Sigmoid colon (tissue), 7 donors: ENCODE results near the gene CHAT. TPM values are rescaled to one million over a fixed set of nuclear protein-coding genes. Genes with fewer than 3 reads are reported as not detected.
A peak's percentile ranks its signal among the peaks of the same experiment; 100 is the strongest.

Source experiments
- DNase-seq: peaks from one replicate; pipeline ENCODE4 v3.0.0-alpha.2; 2019
- H3K27ac ChIP-seq, 4 donors: fragments of 200-600 bp; sonication (generic); one replicate each; pipeline ENCODE4 v1.5.1; 2016 to 2019; ENCODE audit warnings: mild to moderate bottlenecking in 1 of 4
- H3K27me3 ChIP-seq, 3 donors: fragments of 200-600 bp; sonication (generic); one replicate each; pipeline ENCODE4 v1.5.1; 2019; ENCODE audit warnings: mild to moderate bottlenecking in 1 of 3
- H3K36me3 ChIP-seq, 4 donors: fragments of 200-600 bp; sonication (generic); one replicate each; pipeline ENCODE4 v1.5.1; 2016 to 2019
- H3K4me1 ChIP-seq, 4 donors: fragments of 200-600 bp; sonication (generic); one replicate each; pipeline ENCODE4 v1.5.1; 2017 to 2019
- H3K4me3 ChIP-seq, 4 donors: fragments of 200-600 bp; sonication (generic); one replicate each; pipeline ENCODE4 v1.5.1; 2017 to 2019; ENCODE audit warnings: mild to moderate bottlenecking in 2 of 4, moderate library complexity in 1 of 4
- H3K9me3 ChIP-seq, 4 donors: fragments of 200-600 bp in 3 of 4; sonication (generic) in 3 of 4; one replicate each; pipeline versions ENCODE4 v1.5.1 to v1.6.1; 2013 to 2019
- CTCF ChIP-seq, 4 experiments: fragments of 450-650 bp in 3 of 4; fragments of 200-600 bp in 1 of 4; IDR thresholded peaks; one replicate each; pipeline ENCODE4 v1.5.1; 2016 to 2019; ENCODE audit warnings: antibody characterized with exemption in 4 of 4, mild to moderate bottlenecking in 3 of 4, moderate library complexity in 2 of 4
- EP300 ChIP-seq, 4 donors: sonication (generic); formaldehyde crosslinking; IDR thresholded peaks; one replicate each; pipeline ENCODE4 v1.6.1; 2017; ENCODE audit warnings: antibody characterized with exemption in 4 of 4
- POLR2A ChIP-seq, 2 donors: fragments of 450-650 bp; IDR thresholded peaks; one replicate each; pipeline ENCODE4 v1.6.1; 2016; ENCODE audit warnings: antibody characterized with exemption in 2 of 2, mild to moderate bottlenecking in 2 of 2, moderate library complexity in 2 of 2
- POLR2AphosphoS5 ChIP-seq, 4 donors: sonication (generic); formaldehyde crosslinking; IDR thresholded peaks; one replicate each; pipeline ENCODE4 v1.6.1; 2017; ENCODE audit warnings: antibody characterized with exemption in 4 of 4
- WGBS, 2 donors: extraction: QIAGEN DNeasy Blood & Tissue Kit; methylation state at CpG; one replicate each; pipeline ENCODE4 v1.1.7; 2013; 5-methylcytosine and 5-hydroxymethylcytosine counted together
- intact Hi-C: fragments of 100-400 bp; cut with DNase I; formaldehyde crosslinking; loops from one replicate; pipeline ENCODE4 v1.15.1; 2023
- polyA plus RNA-seq, 3 donors: library from polyadenylated mRNA; stranded (reverse); fragments of 200-250 nt; gene quantifications; one replicate each; pipeline ENCODE4 v1.2.3, GENCODE V29; 2013
- total RNA-seq, 4 donors: library from RNA; depleted of rRNA; stranded (reverse); fragments of >200 nt; gene quantifications; one replicate each; pipeline ENCODE4 v1.1.0, GENCODE V29; 2016
- donor health status: healthy with polysubstance abuse.
- donor health status: Bipolar disorder and iron deficiency.
- donor health status: healthy.

Gene CHAT
- total and polyA plus RNA-seq, 7 donors, result 0.41 to 0.57 TPM; not detected in 5

- no peak for TF ChIP-seq POLR2A (IDR thresholded peaks at IDR 0.05)
- no peak for TF ChIP-seq EP300 (IDR thresholded peaks at IDR 0.05)
- TF ChIP-seq POLR2AphosphoS5 (IDR thresholded peaks at IDR 0.05), result no peak
- no peak overlapping the region for H3K4me3 ChIP-seq
- no peak overlapping the region for H3K27ac ChIP-seq
- whole genome bisulfite sequencing, 2 donors, result 8 to 18% methylated on average over 29 of the region's 29 CpGs
- no peaks in the 10 kb centered on the region for H3K36me3 ChIP-seq
- H3K27me3 ChIP-seq, result peaks cover 46 to 99% (median 85%) of the 10 kb centered on the region in 3 donors
- no peaks in the 10 kb centered on the region for H3K9me3 ChIP-seq
- peak; percentile 50 for DNase-seq
- H3K4me1 ChIP-seq, result peaks cover 0 to 33% (median 20%) of the 10 kb centered on the region in 4 donors
- intact Hi-C loops, result no loop called here
Measured at GRCh38 chr10:49612513-49613164, 1.2 kb upstream of the CHAT start.

- H3K4me1 ChIP-seq, result peaks cover 0 to 33% (median 20%) of the 10 kb centered on the region in 4 donors
- H3K27me3 ChIP-seq, result peaks cover 45 to 98% (median 78%) of the 10 kb centered on the region in 3 donors
- intact Hi-C loops, result no loop called here
- DNase-seq, result peak; percentile 48
- no peaks in the 10 kb centered on the region for H3K9me3 ChIP-seq
- 8 to 17% methylated on average over 23 of the region's 23 CpGs for WGBS, 2 donors
- no peaks in the 10 kb centered on the region for H3K36me3 ChIP-seq
- H3K4me3 ChIP-seq, result no peak overlapping the region
- H3K27ac ChIP-seq, result no peak overlapping the region
- TF ChIP-seq EP300 (IDR thresholded peaks at IDR 0.05), result no peak
- no peak for TF ChIP-seq CTCF (IDR thresholded peaks at IDR 0.05)
- TF ChIP-seq POLR2A (IDR thresholded peaks at IDR 0.05), result no peak
- no peak for TF ChIP-seq POLR2AphosphoS5 (IDR thresholded peaks at IDR 0.05)
Measured at GRCh38 chr10:49613165-49613881, 514 bp upstream of the CHAT start.

GRCh38 chr10:49614242-49615198 lies 683 bp downstream of the CHAT start:
- peak; percentile 41 for DNase-seq

GRCh38 chr10:49615213-49615612 lies 1.4 kb downstream of the CHAT start:
- Histone ChIP-seq H3K9me3 (no peaks in the 10 kb centered on the region), H3K27me3 (peaks cover 32 to 94% (median 60%) of the 10 kb centered on the region in 3 donors), H3K36me3 (no peaks in the 10 kb centered on the region), H3K4me1 (peaks cover 0 to 24% (median 13%) of the 10 kb centered on the region in 4 donors), H3K4me3 (no peak overlapping the region), H3K27ac (no peak overlapping the region)
- no peak for TF ChIP-seq CTCF (IDR thresholded peaks at IDR 0.05)
- TF ChIP-seq EP300 (IDR thresholded peaks at IDR 0.05), result no peak
- TF ChIP-seq POLR2AphosphoS5 (IDR thresholded peaks at IDR 0.05), result no peak
- no peak for TF ChIP-seq POLR2A (IDR thresholded peaks at IDR 0.05)
- intact Hi-C loops, result no loop called here
- DNase-seq, result peak; percentile 32
- WGBS, 2 donors, result 60 to 72% methylated on average over 5 of the region's 5 CpGs

More at GRCh38 chr10:49614242-49615198, 683 bp downstream of the CHAT start:
- Histone ChIP-seq H3K36me3 (no peaks in the 10 kb centered on the region), H3K9me3 (no peaks in the 10 kb centered on the region), H3K4me3 (no peak overlapping the region), H3K27ac (no peak overlapping the region), H3K27me3 (peaks cover 38 to 97% (median 67%) of the 10 kb centered on the region in 3 donors), H3K4me1 (peaks cover 0 to 31% (median 20%) of the 10 kb centered on the region in 4 donors)
- TF ChIP-seq CTCF (IDR thresholded peaks at IDR 0.05) (no peak), POLR2AphosphoS5 (IDR thresholded peaks at IDR 0.05) (no peak), EP300 (IDR thresholded peaks at IDR 0.05) (no peak), POLR2A (IDR thresholded peaks at IDR 0.05) (no peak)
- WGBS, 2 donors, result 5 to 11% methylated on average over 49 of the region's 49 CpGs
- intact Hi-C loops, result no loop called here
